Fibroblast of villous mesenchyme (primary cell): Measurements from ENCODE around the gene RND3. TPM values are rescaled to one million over a fixed set of nuclear protein-coding genes. Genes with fewer than 3 reads are reported as not detected.

Experiments used
- DNase-seq: peaks from one replicate; pipeline ENCODE4 v3.0.0-alpha.2; 2010; ENCODE audit warnings: low read depth
- H3K4me3 ChIP-seq: 2 replicates; pipeline ENCODE4 v1.5.1; 2011; ENCODE audit warnings: low read depth, mild to moderate bottlenecking, low read length
- CTCF ChIP-seq: IDR thresholded peaks from 2 replicates; pipeline ENCODE4 v1.5.1; 2012; ENCODE audit warnings: low read depth, mild to moderate bottlenecking, low read length; ENCODE audit not compliant: insufficient read depth
- total RNA-seq: library from RNA; depleted of rRNA; stranded (reverse); fragments of >200 nt; gene quantifications from 2 replicates; pipeline ENCODE4 v1.2.3, GENCODE V29; 2012

RND3 gene
- total RNA-seq, 1 donor = 1,266 TPM

- DNase-seq = no peak
- TF ChIP-seq CTCF = no peak
- no peak overlapping the region for H3K4me3 ChIP-seq
Observed at GRCh38 chr2:150495001-150495400, 7.5 kb upstream of the RND3 start.

GRCh38 chr2:150494234-150494945 lies 6.9 kb upstream of the RND3 start:
- no peak overlapping the region for H3K4me3 ChIP-seq
- DNase-seq = no peak
- TF ChIP-seq CTCF = no peak

- H3K4me3 ChIP-seq = no peak overlapping the region
- TF ChIP-seq CTCF = no peak
- peak; percentile 52 for DNase-seq
Observed at GRCh38 chr2:150491943-150492342, 4.5 kb upstream of the RND3 start.

GRCh38 chr2:150491430-150491829 lies 4.0 kb upstream of the RND3 start:
- no peak for TF ChIP-seq CTCF
- no peak overlapping the region for H3K4me3 ChIP-seq
- DNase-seq = no peak

- TF ChIP-seq CTCF = no peak
- DNase-seq = no peak
- no peak overlapping the region for H3K4me3 ChIP-seq
Observed at GRCh38 chr2:150490466-150490865, 3.0 kb upstream of the RND3 start.

GRCh38 chr2:150486539-150487484 lies 655 bp downstream of the RND3 start:
- H3K4me3 ChIP-seq = peak overlapping the region; percentile 100
- peak; percentile 54 for DNase-seq
- peak; percentile 2 for TF ChIP-seq CTCF
